GM21786 (cell line): ENCODE measurements around the gene SOX11.

Source experiments
- ATAC-seq: cut with Tn5 transposase; IDR thresholded peaks from one replicate; pipeline ENCODE4 v1.9.1; 2021; ENCODE audit not compliant: unreplicated experiment

Gene SOX11

GRCh38 chr2:5691221-5691984, 781 bp upstream of the SOX11 start:
- no peak for ATAC-seq

- no peak for ATAC-seq
These were observed 540 bp downstream of the SOX11 start for GRCh38 chr2:5692561-5693286.

- ATAC-seq = no peak
These were observed 1.4 kb downstream of the SOX11 start for GRCh38 chr2:5693287-5694201.

GRCh38 chr2:5694306-5694705, 2.1 kb downstream of the SOX11 start:
- ATAC-seq = no peak

GRCh38 chr2:5695654-5696403, 3.6 kb downstream of the SOX11 start:
- no peak for ATAC-seq

DNA sequence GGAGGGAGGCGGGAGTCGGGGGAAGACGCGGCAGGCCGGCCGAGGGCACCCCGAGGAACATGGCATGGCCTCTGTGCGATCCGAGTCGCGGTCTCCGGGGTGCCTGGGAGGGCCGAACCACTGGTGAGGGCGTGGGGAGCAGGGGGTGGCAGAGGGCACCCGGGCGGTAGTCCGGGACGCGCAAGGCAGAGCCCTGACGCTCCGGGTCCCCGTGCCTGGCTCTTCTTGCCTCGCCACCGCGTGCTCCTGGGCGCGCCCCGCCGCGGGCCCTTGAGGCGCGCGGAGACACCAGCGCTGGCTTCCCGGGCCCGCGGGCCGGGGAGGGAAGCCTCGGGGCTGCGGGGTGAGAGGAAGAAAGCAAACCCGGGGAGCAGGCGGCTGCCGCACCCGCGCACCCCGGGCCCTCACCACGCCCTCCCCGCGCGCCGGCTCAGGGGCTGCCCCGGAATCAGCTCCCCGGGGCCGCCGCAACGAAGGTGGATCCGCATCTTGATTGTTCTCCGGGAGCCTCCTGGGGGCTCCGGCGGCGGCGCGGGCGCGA, 4.3 kb downstream of the SOX11 start:
- no peak for ATAC-seq

- no peak for ATAC-seq
These were observed 4.8 kb downstream of the SOX11 start for GRCh38 chr2:5696945-5697521.

GRCh38 chr2:5697562-5697961, 5.4 kb downstream of the SOX11 start:
- no peak for ATAC-seq

DNA sequence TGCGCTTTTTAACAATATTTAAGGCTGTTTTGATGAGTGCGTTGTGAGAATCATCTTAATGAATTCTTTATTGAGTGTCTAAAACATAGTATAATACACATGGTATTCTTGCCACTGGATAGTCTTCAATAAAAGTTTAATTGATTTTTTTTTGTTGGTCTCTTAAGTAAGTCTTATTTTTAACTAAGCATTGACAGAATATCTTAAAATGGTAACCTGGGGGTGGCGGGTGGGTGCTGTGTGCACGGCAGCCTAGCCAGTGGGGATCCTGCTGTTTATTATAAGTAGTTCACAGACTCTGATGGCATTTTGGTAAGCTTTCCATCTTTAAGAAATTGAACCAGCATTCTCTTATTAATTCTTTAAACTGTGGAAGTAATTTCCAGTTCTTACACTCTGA, 6.0 kb downstream of the SOX11 start:
- no peak for ATAC-seq

GRCh38 chr2:5699963-5700362, 7.8 kb downstream of the SOX11 start:
- ATAC-seq = no peak

GRCh38 chr2:5700551-5700950, 8.4 kb downstream of the SOX11 start:
- ATAC-seq = no peak

DNA sequence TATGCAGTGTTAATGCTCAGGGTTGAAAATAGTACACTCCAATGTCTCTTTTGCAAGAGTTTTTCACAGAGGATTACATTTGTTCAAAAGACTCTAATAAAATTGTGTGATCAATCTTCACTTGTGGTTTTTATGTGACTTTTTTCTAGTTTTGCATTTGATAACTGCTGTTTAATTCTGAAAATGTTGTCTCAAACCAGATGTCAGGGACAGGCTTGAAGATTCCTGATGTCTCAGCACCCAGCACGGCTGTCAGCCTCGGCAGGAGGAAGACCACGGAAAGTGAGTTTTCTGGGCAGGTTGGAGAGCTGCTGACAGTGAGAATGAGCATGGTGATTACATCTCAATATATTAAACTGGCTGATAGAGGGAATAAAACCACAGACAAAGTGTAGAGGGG, 9.1 kb downstream of the SOX11 start:
- ATAC-seq = no peak

- no peak for ATAC-seq
These were observed 11.0 kb downstream of the SOX11 start for GRCh38 chr2:5703166-5703565.

GRCh38 chr2:5705490-5705889, 13.3 kb downstream of the SOX11 start:
- ATAC-seq = no peak

GRCh38 chr2:5706717-5707455, 14.7 kb downstream of the SOX11 start:
- ATAC-seq = no peak

DNA sequence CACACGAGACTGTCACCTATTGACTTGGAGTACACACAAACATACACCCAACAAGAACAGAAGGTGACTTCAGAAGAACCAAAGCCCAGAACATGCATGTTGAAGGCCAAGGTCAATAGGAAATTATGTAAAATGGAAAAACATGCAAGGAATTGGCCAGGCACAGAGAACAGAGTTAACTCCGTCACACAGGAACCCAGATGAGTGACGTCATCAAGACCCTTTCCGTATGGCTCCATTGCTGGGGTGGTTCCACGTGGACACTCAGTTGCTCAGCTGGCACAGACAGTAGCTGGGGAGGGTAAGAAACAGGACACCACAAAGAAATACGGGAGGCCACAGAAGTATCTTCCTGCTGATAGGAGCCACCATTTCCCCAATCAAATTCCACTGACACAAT, 18.4 kb downstream of the SOX11 start:
- ATAC-seq = no peak

- no peak for ATAC-seq
These were observed 20.9 kb downstream of the SOX11 start for GRCh38 chr2:5713101-5713500.

DNA sequence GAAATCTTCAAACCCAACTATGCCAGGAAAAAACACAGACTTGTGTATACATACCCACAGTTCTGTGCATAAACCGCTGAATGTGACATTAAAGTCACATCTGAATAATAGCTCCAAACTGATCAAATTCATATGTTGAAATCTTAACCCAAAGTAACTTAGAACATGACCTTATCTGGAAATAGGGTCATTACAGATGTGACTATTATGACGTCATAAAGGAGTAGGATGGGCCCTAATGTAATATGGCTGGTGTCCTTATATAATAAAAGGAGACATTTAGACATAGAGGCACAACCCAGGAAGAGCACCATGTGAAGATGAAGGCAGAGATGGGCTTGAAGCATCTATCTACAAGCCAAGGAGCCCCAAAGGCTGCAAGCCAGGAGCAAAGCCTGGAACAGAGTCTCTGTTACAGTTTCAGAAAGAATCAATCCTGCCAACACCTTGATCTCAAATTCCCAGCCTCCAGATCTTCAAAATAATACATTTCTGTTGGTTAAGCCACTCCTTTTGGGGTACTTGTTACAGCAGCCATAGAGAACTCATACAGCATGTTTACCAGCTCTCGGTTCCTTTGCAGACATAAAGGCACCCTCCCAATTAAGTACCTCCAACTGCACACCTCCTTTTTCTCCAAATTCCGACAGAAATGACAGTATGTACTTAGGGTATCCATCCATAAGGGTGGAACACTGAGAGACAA, 27.6 kb downstream of the SOX11 start:
- no peak for ATAC-seq

- ATAC-seq = no peak
These were observed 28.2 kb downstream of the SOX11 start for GRCh38 chr2:5720426-5720825.
